HepG2 (cell line): ENCODE data around the gene GDAP1L1. TPM values are rescaled to one million over a fixed set of nuclear protein-coding genes. Genes with fewer than 3 reads are reported as not detected.

Experiments used
- ARID5B ChIP-seq: IDR thresholded peaks from 2 replicates; pipeline ENCODE4 v1.4.0; 2020; ENCODE audit warnings: mild to moderate bottlenecking, missing genetic modification reagents
- RERE ChIP-seq: IDR thresholded peaks from 2 replicates; pipeline ENCODE4 v1.6.1; 2016; ENCODE audit warnings: low read depth, missing genetic modification reagents, missing compliant biosample characterization
- THAP7 ChIP-seq: sonication (generic); formaldehyde crosslinking; IDR thresholded peaks from 2 replicates; pipeline ENCODE4 v1.8.1; 2023; ENCODE audit warnings: mild to moderate bottlenecking, missing genetic modification reagents
- ZNF318 ChIP-seq: sonication (generic); formaldehyde crosslinking; IDR thresholded peaks from 2 replicates; pipeline ENCODE4 v1.4.0; 2020; ENCODE audit warnings: mild to moderate bottlenecking, missing genetic modification reagents
- ZSCAN9 ChIP-seq: IDR thresholded peaks from 2 replicates; pipeline ENCODE4 v1.6.1; 2016; ENCODE audit warnings: borderline replicate concordance
- polyA plus RNA-seq, 8 experiments: library from polyadenylated mRNA; depleted of rRNA in 3 of 8; stranded (reverse) in 7 of 8; unstranded in 1 of 8; fragments of >200 nt; fragmentation: Illumina TruSeq in 4 of 8; extraction: Trizol in 4 of 8; gene quantifications; 2 replicates each; pipeline versions ENCODE4 v1.2.1 to v1.2.3, GENCODE V29; 2011 to 2016; ENCODE audit warnings: low read depth in 4 of 8, missing spikeins in 1 of 8, mixed read lengths in 1 of 8; ENCODE audit not compliant: insufficient read depth in 1 of 8
- total RNA-seq, 5 experiments: library from RNA; depleted of rRNA; stranded (reverse); fragments of >200 nt; fragmentation: Illumina TruSeq; extraction: Trizol; gene quantifications; 2 replicates each; pipeline ENCODE4 v1.2.3, GENCODE V29; 2016; ENCODE audit warnings: low read depth in 1 of 5

The GDAP1L1 gene
- total and polyA plus RNA-seq, 2 of the 13 experiments (the other 11 are each of a cell fraction or from before 2014, with no cell fraction given) = 0.04 TPM; not detected in 1

- TF ChIP-seq ZNF318 (CRISPR knock-in tag) (peak; percentile 50; the same call in 1 of the 2 replicates), ARID5B (CRISPR knock-in tag) (peak; percentile 89), ZSCAN9 (CRISPR knock-in tag) (peak; percentile 91), THAP7 (peak; percentile 92), RERE (CRISPR knock-in tag) (peak; percentile 77)
Measured at GRCh38 chr20:44310664-44311639, 63.8 kb downstream of the GDAP1L1 start, which contains the start of gene FITM2 (continued).
